Tongue (tissue), 2 donors: Measurements from ENCODE around the gene FAXDC2. TPM values are rescaled to one million over a fixed set of nuclear protein-coding genes. Genes with fewer than 3 reads are reported as not detected.
"Not testable (repeated sequence)": the region's sequence is repeated elsewhere in the genome, so short reads cannot be mapped to it uniquely, and the experiment has no call there.

Source experiments
- DNase-seq: peaks from one replicate; pipeline ENCODE4 v3.0.0-alpha.2; 2015
- total RNA-seq: library from RNA; depleted of rRNA; stranded (reverse); fragments of >200 nt; gene quantifications from one replicate; pipeline ENCODE4 v1.2.3, GENCODE V29; 2014

FAXDC2 gene
- total RNA-seq, 1 donor from 2014 or later = 18.9 TPM

DNA sequence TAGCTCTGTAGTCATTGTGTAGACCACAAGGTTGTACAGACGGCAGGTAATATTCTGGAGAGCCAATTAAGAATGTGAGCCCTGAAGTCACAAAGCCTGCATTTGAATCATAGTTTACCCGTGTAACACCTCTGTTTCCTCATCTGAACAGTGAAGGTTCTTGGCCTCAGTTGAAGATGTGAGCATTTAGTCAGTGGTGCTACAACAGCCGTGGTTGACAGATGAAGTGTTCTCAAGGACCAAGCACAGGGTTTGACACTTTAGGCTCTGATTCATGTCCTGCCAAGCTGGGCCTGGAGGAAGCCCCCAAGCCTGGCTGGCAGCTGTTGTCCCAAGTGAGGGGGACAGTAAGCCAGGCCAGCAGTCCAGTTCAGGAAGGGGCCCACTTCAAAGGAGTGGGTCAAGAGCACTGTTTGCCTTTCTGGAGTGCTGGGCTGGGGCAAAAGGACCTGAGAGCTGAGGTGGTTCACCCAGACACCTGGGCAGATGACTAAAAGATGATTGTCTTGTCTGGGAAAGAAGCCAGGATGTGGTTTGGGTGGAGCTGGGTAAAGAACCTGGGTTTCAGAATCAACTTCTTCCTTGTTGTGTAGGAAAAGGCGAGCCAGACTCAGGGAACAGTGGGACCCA, 20.7 kb downstream of the FAXDC2 start:
- peak; percentile 69 for DNase-seq

DNA sequence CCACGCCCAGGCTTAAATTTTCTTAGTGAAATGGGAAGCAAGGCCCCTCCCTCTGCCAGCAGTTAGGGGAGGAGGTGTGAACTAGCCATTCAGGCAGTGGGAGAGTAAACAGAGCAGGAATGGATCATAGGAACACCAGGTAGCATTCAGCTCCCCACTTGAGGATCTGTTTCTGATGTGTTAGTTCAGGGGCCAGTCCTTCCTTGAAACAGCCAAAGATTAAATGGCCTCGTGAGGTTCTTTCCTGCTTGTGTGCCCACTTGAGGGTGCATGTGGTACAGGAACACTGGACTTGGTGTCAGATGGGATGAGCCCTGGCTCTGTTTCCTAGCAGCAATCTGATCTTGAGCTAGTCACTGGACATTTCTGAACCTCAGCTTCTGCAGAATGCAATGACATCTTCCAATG, 21.2 kb downstream of the FAXDC2 start:
- DNase-seq = peak; percentile 17

DNA sequence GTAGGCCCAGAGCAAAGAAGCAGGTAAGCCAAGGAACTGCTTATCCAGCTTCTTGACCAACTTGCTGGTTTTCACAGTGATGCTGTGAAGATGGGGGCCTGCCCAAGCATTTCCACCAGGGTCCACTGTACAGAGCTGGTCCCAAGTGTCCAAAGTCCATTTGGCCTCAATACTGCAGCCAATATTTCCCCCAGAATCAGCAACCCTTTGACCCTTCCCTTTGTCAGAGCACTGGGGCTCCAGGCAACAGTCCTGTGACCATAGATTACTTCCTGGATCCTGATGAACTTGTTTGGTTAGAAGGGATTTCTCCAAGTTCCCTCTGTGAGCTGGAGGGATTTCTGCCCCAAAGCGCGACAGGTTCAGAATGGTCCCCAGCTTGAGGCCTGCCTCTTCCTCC, 26.3 kb downstream of the FAXDC2 start:
- DNase-seq = no peak

DNA sequence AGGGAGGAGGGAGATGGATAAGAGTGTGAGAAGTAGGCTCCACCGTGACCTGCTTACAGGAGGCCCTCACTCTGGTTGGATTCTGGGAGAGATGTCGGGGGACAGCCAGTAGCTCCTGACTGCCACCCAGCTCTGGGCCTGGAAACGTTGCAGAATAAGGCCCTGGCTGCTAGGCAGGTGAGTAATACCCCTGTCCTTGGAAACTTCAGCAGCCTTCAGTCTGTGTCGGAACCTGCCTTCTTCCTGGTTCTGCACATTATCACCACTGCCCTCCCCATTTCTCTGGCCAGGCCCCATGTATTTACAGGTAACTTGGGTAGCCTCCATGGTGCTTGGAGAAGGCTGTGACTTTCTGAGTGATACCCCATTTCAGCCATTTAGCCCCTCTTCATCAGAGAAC, 26.8 kb downstream of the FAXDC2 start:
- no peak for DNase-seq

DNA sequence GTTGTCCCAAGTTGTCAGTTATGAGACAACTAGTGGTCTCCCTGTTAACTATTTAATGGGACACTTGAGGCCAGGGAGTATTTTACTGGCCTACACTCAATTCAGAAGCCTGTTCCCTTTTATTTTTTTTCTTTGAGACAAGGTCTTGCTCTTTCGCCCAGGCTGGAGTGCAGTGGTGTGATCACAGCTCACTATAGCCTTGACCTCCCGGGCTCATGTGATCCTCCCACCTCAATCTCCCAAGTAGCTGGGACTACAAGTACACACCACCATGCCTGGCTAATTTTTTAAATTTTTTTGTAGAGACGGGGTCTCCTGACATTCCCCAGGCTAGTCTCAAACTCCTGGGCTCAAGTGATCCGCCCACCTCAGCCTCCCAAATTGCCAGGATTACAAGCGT, 27.5 kb downstream of the FAXDC2 start:
- not testable (repeated sequence) for DNase-seq

DNA sequence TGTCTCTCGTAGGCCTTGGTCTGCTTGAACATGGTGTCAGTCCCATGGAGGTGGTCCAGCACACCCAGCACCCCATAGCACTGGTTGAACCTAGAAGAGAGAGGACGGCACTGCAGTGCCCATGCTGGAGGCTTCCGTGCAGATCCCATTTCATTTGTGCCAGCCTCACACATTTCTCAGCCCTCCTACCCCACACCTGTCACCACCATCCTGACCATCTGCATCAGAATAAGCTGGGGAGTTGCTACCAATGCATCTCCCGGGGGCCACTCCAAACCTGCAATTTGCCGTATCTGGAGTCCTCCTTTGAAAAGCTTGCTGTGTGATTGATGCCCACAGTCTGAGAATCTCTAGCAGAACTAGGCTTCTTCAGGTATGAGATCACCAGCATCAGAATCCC, 30.0 kb downstream of the FAXDC2 start:
- DNase-seq = no peak

DNA sequence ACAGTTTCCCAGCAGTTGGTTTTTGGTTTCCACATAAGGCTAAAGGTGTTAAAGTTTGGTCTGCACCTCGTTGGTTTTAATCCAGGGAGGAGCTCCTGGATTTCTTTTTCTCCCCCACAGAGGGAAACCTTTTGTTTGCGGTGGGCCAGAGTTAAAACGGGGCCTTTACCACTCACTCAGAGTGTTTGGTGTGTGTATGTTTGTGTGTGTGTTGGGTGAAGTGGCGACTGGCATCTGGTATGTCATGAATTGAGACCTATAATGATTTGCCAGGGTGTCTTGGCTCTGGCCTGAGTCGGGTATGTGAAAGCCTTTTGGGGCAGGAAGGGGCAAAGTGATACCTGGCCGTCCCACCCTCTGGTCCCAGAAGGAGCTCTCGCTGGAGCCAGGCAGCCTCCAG, 30.9 kb downstream of the FAXDC2 start:
- DNase-seq = no peak

DNA sequence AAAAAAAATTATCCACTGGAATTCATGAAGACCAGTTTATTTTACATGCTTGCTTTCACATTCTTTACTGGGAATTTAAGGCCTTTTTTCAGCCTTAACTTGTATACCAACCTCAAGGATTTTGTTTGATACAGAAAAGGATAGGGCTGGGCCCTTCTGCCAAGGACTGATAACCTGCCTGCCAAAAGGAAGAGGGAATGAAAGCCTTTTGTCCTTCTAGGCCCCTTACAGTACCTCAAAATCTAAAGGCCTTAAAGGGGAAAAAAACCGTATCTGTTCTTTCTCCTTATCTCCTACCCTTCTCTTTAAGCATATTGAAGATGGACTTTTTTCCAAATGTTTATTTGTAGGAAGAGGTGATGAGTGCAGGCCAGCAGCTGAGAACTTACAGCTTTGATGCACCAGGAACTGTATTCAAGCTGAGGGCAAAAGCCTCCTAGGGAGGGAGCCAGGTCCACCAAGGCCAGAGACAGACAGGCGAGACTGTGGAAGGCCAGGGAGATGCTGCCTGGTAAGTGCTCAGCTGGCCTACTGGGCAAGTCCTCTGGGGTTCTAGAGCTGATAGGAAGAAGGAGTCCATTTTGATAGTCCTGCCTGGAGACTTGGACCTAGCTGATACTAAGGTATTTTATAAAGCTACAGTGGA, 31.8 kb downstream of the FAXDC2 start:
- no peak for DNase-seq

DNA sequence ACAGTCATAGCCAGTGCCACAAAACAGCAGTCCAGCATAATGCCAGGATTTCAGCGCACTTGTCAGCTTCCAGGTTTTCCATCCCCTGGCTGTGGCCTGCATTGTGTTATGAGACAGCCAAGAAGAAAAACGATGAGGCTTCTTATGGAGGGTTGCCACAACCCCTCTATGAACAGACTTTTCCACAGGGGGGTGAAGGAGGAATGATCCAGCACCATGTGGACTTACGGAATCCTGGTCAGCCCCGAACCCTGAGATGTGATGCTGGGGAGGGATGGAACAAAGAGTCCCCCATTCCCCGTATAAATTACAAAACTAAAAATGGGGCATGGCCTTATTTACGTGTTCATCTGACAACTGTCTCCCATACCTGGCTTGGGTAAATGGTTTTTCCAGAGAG, 32.6 kb downstream of the FAXDC2 start:
- DNase-seq = no peak

DNA sequence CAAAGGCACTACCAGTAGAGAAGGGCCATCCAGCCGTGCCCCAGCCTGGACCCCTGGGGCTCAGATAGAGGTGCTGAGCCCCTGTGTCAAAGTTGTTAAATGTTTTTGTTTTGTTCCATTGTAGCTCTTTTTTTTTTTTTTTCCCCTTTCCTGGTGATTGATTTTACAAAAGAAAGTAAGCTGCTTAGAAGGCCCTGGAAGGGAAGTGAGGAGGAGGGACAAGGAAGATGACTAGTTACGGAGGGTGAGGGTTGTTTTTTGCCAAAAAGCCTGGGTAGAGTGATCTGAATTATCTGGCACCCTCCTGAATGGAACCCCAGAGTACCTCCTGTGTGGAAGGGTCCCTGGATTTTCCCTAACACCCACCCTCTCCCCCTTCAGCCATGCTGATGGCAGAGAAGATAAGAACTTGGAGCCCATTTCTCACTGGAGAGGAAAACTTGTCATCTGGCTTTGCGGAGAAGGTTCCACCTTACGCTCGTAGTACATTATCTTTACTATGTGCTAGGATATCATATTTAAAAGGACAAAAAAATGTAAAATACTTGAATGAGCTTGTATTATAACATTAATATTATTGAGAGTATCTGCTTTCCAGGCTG, 33.4 kb downstream of the FAXDC2 start:
- no peak for DNase-seq

DNA sequence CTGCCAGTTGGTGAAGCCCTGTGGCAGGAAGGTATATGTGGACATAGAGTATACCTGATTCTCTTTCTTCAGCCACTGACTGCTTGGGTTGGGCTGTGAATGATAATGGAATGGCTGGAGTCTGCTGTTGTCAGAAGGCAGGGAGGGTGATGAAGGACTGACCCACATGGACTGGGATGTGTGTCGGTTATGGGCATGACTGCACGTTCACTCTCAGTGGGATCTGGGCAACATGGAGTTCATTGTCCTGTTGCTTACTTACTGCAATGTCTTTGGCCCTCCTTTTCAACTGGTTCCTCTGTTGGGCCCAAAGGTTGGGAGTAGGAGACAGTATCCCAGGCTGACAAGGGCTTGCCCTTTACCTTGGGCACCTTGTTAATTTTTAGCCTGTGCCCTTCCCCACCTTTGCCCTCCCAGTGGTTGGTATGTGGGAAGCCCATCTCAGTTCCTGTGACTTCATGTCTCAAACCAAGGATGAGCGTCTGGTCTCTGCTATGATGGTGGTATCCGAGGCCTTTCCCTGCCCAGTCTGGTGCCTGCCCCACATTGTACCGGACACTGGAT, 34.6 kb downstream of the FAXDC2 start:
- DNase-seq = no peak

DNA sequence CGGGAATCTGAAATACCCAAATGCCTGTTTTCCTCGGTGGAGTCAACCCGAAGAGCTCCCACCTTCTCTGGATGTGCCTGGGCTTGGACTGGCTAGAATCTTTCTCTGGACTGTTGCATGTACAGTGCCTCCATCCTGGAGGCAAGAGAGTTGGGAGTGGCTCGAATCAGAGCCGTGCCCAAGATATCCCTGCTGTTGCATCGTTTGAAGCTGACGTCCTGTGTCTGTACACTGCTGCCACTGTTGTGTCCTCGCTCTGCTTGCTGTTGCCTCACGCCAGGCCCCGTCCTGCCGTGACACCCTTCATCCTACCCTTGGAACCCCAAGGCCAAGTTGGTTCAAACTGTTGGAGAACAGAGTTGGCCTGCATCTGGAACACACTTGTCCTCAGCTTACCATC, 35.4 kb downstream of the FAXDC2 start:
- no peak for DNase-seq

DNA sequence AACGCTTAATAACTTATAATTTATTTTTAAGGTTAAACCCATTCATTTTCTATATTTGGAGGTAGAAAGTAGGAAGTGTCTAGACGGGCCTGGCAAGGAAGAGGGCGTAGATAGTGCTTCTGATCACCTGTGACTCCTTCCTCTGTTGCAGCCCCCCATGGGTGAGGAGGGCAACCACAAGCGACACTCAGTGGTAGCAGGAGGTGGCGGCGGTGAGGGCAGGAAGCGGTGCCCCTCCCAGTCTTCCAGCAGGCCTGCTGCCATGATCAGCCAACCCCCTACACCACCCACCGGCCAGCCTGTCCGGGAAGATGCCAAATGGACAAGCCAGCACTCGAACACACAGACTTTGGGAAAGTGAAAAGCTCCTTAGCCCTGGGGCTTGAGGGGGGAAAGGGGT, 36.7 kb downstream of the FAXDC2 start:
- DNase-seq = no peak

DNA sequence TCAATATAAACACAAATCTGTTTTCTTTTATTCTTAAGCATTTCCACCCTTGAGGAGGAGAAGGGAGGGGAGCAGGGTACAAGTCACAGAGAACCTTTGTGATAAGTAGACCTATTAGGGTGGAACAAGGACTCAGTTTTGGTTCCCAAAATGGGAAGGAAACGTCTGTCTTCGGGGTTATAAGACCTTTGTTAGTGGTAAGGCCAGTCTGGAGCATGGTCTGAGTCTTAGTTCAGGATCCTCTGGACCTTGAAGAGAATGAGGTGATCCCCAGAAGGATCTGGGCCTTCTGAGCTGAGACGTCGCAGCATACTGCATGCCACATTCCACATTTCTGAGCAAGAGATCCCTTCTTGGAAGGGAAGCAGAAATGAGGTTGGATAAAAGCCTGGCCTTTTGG, 37.2 kb downstream of the FAXDC2 start:
- DNase-seq = no peak

DNA sequence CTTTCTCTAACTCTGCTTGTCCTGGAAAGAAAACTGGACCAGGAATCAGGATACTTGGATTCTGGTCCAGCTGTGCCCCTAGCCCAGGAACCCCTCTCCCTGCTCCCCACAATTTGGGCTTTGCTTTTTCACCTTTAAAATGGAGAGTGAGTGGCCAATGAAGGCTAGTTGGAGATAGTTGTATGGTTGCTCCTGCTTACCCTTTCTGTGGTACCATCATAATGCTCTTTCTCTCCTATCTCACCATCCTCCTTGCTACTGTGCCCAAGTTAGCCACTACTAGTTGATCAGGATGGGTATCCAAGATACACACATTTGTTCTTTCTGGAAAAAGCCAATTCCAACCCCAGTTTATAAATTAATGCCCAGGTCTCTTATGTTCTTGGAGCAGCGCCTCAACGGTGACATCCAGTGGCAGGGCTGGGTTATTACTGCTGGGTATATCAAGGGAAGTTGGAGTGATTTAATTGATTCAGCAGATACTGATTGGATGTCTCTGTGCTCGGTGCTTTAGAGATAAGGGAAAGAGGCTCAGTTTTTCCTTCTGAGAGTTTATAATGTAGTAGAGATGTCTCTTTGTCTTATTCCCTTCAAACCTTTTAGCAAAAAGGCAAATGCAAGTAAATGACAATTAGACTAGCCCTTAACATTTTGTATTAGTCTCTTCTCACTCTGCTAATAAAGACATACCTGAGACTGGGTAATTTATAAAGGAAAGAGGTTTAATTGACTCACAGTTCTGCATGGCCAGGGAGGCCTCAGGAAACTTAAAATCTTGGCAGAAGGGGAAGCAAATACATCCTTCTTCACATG, 38.5 kb downstream of the FAXDC2 start:
- peak; percentile 78 for DNase-seq

DNA sequence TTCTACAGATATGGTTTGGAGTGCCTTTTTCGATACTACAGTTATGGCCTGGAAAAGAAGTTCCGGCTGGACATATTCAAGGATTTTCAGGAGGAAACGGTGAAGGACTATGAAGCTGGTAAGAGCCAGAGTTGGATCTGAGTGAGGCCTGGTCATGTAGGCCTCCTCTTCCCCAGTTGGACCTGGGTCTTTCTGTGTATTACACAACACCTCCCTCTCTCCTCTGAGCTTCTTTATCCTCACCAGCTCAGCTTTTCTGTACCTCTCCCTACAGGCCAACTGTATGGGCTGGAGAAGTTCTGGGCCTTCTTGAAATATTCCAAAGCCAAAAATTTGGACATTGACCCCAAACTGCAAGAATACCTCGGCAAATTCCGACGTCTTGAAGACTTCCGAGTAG, 39.2 kb downstream of the FAXDC2 start:
- no peak for DNase-seq

DNA sequence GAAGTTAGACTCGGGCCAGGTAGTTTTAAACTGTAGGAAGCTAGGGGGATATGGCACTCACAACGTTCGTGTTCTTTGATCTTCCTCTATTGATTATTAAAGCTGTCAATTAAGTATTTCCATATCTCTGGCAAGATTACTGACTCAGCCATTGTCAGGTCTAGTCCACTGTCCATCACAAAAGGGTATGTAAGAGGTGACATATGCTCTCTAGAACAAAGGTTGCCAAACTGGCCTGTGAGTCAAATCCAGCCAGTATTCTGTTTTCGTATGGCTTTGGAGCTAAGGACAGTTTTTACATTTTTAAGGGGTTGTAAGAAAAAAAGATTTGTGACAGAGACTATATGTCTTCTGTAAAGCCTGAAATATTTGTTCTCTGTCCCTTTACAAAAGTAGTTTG, 44.2 kb downstream of the FAXDC2 start:
- DNase-seq = no peak

DNA sequence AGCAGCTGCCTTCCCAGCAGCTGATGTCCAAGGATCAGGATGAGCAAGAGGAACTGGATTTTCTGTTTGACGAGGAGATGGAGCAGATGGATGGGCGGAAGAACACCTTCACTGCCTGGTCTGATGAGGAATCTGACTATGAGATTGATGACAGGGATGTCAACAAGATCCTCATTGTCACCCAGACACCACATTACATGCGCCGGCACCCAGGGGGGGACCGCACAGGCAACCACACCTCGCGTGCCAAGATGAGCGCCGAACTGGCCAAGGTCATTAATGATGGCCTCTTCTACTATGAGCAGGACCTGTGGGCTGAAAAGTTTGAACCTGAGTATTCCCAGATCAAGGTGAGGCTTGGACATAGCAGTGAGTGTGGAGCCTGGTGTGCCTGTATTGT, 48.4 kb downstream of the FAXDC2 start:
- DNase-seq = no peak

DNA sequence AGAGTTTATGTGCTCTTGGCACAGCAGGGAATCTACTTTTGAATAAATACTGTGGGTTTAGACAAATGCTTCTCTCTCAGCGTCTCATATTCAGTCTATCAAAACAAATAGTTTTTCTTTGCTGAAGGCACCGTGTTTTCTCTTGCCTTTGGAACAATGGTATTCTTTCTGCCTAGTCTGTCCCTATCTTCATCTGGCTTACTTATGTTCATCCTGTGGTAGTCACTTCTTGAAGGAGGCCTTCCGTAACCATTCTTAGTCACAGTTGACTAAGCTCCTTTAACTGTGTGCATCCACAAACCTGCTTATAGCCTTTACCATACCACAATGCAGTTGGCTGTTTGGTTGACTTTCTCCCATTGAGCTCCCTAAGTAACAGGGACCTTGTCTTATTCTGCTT, 49.3 kb downstream of the FAXDC2 start:
- no peak for DNase-seq

DNA sequence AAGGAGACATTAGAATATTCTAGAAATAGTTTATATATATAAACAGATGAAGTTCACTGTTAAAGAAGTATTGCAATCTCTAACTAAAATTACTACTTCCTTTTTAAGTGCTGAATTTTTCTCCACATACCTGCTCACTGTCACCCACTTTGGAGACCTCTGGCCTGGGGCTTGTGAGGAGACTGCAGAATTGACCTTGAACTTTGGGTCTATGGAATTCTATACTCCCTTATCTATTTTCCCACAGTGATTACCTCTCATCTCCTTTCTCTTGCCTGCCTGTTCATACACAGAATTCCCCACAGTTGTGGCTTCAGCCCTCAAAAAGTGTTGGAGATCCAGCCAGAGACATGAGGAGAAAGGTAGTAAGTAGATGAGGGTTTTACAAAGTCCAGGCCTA, 49.8 kb downstream of the FAXDC2 start:
- no peak for DNase-seq

DNA sequence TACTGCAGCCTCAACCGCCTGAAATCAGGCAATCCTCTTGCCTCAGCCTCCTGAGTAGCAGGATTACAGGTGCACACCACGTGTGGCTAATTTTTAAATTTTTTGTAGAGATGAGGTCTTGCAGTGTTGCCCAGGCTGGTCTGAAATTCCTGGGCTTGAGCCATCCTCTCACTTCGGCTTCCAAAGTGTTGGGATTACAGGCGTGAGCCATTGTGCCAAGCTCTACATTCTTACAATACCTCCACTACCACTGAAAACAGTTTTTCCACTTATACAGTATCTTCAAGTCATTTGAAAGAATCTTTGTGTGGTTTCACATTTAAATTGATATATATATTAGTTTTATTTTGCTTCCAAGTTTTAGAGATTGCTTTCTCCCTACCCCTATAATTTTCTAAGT, 52.6 kb downstream of the FAXDC2 start:
- no peak for DNase-seq

DNA sequence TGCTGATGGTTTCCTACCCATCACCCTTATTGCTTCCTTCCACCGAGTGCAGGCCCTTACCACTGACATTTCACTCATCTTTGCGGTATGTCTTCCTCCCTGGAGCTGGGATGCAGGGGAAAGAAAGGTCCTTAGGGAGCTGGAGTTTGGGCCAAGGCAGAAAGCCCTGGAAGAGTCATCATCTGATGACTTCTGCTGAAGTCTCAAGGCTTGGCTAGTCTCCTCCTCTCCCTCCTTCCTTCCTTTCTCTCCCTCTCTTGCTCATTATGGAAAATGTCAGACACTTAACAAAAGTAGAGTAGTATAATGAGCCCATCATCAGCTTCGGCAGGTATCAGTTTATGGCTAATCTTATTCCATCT, 55.2 kb downstream of the FAXDC2 start:
- no peak for DNase-seq
